Fibroblast of the aortic adventitia (primary cell): Measurements from ENCODE around the gene SRPK2. TPM values are rescaled to one million over a fixed set of nuclear protein-coding genes. Genes with fewer than 3 reads are reported as not detected.

ENCODE experiments used
- DNase-seq: peaks from one replicate; pipeline ENCODE4 v3.0.0-alpha.2; 2010; ENCODE audit warnings: low read depth
- H3K4me3 ChIP-seq: 2 replicates; pipeline ENCODE4 v1.5.1; 2011; ENCODE audit warnings: low read depth, mild to moderate bottlenecking, control low read depth, low read length, moderate library complexity
- total RNA-seq: library from RNA; depleted of rRNA; stranded (reverse); fragments of >200 nt; gene quantifications from 2 replicates; pipeline ENCODE4 v1.2.3, GENCODE V29; 2012; ENCODE audit warnings: low replicate concordance
- TF ChIP-seq, protein P1 (sequence below): IDR thresholded peaks from 2 replicates; pipeline ENCODE4 v1.5.1; 2011; ENCODE audit warnings: mild to moderate bottlenecking, low read length, control low read depth, inconsistent platforms; ENCODE audit not compliant: insufficient read depth

Gene SRPK2
- total RNA-seq, 1 donor, result 50.8 TPM

DNA sequence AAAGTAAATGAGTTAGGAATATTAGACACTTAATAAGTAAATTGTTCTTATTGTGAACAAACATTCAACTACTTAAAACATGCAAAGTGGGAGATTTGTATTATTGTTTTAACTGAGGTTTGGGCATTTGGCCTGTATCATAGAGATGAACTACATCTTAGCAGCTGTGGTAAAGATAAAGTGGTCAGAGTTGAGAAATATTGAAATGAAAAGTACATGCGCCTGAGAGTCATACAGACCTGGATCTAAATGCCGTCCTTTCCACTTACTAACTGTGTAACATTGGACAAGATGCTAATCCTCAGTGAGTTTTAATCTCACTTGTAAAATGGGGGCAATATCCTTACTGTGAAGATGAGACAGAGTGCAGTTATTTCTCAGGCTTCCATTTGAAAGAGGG is 300.3 kb downstream of the SRPK2 start:
- no peak for DNase-seq
- no peak overlapping the region for H3K4me3 ChIP-seq
- TF ChIP-seq, protein P1, sequence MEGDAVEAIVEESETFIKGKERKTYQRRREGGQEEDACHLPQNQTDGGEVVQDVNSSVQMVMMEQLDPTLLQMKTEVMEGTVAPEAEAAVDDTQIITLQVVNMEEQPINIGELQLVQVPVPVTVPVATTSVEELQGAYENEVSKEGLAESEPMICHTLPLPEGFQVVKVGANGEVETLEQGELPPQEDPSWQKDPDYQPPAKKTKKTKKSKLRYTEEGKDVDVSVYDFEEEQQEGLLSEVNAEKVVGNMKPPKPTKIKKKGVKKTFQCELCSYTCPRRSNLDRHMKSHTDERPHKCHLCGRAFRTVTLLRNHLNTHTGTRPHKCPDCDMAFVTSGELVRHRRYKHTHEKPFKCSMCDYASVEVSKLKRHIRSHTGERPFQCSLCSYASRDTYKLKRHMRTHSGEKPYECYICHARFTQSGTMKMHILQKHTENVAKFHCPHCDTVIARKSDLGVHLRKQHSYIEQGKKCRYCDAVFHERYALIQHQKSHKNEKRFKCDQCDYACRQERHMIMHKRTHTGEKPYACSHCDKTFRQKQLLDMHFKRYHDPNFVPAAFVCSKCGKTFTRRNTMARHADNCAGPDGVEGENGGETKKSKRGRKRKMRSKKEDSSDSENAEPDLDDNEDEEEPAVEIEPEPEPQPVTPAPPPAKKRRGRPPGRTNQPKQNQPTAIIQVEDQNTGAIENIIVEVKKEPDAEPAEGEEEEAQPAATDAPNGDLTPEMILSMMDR, result no peak

DNA sequence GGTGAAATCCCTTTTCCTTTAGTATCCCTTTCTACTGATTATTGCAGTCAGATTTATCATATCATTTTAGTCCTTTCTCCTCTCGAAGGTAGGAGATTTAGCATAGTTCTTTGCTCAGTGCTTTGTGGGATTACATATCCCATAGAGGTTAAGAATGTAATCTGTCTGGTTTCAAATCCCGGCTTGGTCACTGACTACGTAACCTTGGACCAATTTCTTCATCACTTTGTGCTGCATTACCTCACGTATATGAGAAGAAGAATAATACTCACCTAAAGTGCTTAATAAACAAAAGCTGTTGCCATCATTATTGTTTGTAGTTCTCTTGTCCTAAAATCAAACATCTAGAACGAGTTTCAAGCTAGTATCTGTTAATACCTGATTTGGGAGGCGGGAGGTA is 300.7 kb downstream of the SRPK2 start:
- TF ChIP-seq, protein P1, result no peak

DNA sequence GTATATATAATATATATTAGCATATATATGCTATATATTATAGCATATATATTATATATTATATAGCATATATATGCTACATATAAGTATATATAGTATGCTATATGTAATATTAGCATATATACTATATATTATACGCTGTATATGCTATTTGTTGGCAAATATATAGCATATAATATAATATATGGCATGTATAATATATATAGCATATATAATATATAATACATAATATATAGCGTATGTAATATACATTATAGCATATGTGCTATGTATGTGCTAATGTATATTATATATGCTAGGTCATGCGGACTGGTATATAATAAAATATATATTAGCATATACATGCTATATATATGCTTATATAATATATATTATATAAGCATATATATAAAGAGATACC is 301.9 kb downstream of the SRPK2 start:
- TF ChIP-seq, protein P1, result no peak
- no peak overlapping the region for H3K4me3 ChIP-seq

More for the DNA sequence above, 300.7 kb downstream of the SRPK2 start:
- DNase-seq, result no peak
- no peak overlapping the region for H3K4me3 ChIP-seq

DNA sequence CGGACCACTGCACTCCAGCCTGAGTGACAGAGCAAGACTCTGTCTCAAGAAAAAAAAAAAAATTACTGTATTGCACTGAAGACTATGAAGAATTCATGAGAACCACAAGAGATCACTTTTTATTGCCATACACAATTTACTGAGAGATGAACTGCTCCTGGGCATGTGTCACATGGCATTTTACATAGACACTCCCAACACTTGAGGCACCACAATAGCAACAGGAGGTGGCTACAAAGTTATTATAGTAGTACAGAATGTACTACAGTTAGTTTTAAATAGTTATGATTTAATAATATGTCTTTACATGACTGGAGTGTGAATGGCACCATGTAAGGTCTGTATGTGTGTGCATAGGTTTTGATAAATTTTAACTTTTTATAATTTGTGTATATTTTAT is 304.1 kb downstream of the SRPK2 start:
- DNase-seq, result no peak
- TF ChIP-seq, protein P1, result no peak
- H3K4me3 ChIP-seq, result no peak overlapping the region

More for the DNA sequence above, 301.9 kb downstream of the SRPK2 start:
- no peak for DNase-seq

DNA sequence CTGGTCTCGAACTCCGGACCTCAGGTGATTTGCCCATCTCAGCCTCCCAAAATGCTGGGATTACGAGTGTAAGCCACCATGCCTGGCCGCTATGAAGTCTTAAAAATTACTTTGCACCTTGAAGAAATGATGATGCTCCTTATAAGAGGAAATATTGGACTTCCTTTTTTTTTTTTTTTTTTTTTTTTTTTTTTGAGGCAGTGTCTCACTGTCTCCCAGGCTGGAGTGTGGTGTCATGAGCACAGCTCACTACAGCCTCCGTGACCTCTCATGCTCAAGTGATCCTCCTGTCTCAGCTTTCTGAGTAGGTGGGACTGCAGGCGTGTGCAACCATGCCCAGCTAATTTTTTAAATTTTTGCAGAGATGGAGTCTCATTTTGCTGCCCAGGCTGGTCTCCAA is 309.4 kb downstream of the SRPK2 start:
- no peak overlapping the region for H3K4me3 ChIP-seq
- DNase-seq, result no peak
- TF ChIP-seq, protein P1, result no peak

DNA sequence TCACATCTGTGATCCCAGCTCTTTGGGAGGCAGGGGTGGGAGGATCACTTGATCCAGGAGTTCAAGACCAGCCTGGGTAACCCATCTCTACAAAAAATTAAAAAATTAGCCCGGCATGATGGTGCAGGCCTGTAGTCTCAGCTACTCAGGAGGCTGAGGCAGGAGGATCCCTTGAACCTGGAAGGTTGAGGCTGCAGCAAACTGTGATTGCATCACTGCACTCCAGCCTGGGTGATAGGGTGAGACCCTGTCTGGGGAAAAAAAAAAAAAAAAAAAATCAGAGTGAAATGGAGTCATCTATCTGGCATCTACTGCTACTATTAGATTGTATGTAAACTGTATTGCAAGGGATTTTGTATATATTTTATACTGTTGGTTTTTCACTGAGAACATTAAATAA is 315.6 kb downstream of the SRPK2 start:
- H3K4me3 ChIP-seq, result no peak overlapping the region
- no peak for DNase-seq
- TF ChIP-seq, protein P1, result no peak

DNA sequence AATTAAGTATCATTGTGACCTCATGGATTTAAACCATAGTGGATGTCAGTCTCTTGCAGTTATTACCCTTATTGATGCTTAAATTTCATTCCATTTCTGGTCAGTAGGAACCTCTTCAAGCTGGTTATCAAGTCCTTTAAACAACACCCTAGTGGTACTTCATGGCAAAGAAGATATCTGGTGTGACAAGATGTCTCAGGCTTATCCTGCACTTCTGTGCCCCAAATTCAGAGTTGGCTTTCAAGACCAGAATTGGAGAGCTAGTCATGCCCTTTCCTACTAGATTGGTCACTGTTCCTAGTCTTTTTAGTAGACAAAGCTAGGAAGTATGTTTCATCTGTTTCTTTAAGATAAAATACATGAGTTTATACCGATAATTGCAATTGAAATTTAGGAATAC is 319.8 kb downstream of the SRPK2 start:
- no peak for DNase-seq
- TF ChIP-seq, protein P1, result no peak
- H3K4me3 ChIP-seq, result no peak overlapping the region
